DMS79 treated with DMSO at 0.1 percent for 48 hours (cell line): ENCODE measurements around the gene YY1.
A peak's percentile ranks its signal among the peaks of the same experiment; 100 is the strongest.
"Not testable (repeated sequence)": the region's sequence is repeated elsewhere in the genome, so short reads cannot be mapped to it uniquely, and the experiment has no call there.

Source experiments
- DNase-seq: peaks from one replicate; lab custom pipeline; 2025; lab: John Stamatoyannopoulos, UW

YY1 gene

GRCh38 chr14:100213956-100214769 is 24.8 kb upstream of the YY1 start:
- DNase-seq = peak; percentile 95

DNA sequence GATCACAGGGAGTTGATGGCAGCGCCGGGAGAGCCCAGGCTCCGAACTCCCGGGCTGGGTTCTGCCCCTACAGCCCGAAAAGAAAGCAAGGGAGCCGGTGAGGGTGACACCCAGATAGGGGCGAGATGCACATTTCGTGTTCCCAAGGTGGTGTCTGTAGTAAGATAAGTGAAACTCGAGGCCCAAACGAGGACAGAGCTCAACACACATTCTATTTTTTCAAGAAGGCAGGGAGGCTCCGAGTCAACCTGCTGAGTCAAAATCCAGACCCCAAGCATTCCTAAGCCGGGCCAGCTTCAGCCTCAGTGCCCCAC is 24.2 kb upstream of the YY1 start:
- DNase-seq = no peak

- no peak for DNase-seq
These were observed 23.5 kb upstream of the YY1 start for GRCh38 chr14:100215330-100215885.

DNA sequence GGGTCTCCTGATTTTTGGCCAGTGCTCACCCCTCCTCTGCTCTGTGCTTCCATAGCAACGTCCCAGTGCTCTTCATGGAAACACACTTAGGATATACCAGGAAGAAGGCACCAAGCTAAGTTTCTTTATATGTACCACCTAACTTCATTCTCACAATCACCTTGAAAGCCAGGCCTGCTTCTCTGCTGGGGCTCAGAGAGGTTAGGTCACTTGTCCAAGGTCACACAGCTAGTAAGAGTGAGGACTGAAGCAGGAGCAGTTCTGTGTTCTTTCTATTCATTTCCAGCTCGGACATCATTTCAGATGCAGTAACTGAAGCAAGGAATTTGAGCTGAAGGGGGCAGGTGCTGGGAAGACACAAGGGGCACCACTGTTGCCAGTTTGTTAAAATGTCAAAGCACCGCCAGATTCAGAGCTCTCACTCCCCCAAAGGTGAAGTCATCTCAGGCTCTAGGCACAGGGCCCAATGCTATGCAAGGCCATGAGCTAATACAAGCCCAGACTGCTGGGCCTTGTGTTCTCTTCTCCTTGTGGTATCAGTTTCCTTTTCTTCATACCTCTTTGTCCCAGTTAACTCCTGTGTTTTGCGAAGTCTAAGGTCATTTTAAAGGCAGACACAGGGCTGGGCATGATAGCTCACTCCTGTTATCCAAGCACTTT is 19.7 kb upstream of the YY1 start:
- no peak for DNase-seq

DNA sequence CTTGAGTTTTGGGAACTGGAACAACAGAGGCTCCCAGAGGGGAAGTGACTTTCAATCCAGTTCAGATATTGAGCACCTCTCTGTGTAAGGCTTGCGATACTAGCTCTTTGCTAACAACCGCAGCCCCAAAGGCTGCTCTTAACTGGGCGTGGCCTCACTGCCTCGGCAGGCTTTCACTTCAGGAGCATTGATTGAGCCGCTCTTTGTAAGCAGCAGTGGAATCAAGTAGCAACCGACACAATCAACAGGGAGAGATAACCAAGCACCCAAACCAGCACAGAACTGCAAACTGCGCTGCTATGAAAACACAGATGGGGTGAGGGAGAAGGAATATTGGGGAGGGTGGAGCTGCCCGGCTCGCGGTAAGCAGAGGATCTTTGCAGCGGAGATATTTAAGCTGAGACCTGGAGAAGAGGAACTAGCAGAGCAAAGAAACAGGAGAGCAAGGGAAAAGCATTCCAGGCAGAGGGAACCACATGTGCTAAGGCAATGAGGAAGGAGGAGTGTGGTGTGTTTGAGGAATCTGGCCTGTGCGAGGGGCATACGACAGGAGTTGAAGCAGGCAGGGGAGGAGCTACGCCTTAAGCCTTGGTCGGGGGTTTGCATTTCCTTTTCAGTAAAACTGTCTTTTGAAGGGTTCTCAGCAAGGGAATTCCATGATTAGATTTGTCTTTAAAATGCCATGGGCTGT is 17.3 kb upstream of the YY1 start:
- peak; percentile 81 for DNase-seq

DNA sequence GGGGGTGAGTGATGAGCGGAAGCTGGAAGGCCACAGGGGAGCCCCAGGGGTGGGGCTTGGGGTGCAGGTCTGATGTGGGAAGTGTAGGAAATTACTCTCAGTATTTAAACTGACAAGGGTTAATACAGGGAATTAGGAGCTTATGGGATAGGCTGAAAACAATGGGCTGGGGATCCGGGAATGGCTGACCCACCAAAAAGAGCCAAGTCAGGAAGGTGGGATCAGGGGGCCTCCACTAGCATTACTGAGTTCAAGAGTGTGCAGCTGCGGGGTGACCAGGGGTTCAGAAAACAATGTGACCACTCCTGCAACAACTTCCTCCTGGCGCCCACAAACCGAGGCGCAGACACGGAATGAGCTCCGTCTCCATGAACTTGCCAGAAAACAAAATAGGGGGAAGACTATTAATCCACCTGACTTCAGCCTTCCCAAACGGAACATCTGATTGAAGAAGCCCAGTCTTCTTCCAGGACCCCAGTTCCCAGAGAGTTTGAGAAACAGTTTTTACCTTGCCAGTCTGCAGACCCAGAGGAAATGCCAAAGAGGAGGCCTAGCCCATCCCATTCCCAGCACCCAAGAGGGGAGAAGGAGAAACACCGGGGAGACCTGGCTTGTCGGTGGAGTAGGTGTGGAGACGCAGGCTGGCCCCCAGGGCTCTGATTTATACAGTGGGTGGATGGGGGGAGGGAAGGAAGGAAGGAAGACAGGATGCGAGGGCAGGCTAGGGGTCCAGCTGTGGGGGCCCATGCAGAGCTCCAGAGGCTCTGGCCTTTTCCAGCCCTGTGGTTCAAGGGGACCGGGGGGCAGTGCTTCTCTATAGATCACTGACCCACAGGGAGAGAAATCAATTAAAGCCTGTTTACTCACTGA is 16.5 kb upstream of the YY1 start:
- DNase-seq = no peak

DNA sequence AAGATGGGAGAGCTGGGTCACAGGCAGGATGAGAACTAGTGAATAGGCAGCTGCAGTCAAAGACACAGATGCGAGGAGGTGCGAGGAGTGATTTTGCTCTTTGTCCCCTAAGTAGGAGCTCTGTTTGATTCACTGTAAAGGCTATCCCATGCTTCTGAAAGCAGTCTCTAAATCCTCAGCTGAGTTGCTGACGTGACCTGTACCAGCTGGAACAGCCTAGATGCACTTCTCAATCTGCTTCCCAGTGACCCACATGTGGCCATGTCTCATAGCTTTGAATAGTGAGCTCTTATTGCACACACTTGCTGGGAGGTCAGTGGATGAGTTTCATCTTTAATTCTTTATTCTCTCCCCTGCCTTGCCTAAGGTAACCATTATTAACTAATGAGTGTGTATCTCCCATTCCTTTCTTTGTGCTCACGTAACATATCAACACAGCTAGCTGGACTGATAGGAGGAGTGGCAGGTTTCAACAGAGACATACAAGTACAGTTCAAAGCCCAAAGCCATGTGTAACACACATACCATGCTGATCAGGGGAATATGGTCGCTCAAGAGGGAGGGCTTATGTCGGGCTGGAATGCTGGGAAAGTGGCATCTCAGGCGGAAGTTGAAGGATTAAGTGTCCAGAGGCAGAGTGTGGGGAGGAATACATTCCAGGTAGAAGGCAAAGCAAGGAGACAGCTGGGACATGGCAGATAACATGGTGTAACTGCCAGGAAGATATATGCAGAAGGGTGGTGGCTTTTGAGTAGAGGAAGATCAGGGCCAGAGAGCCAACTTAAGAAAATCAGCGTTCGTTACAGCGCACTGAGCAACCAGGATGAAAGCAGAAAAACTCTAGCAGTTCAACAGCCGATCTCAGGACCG is 15.4 kb upstream of the YY1 start:
- no peak for DNase-seq

DNA sequence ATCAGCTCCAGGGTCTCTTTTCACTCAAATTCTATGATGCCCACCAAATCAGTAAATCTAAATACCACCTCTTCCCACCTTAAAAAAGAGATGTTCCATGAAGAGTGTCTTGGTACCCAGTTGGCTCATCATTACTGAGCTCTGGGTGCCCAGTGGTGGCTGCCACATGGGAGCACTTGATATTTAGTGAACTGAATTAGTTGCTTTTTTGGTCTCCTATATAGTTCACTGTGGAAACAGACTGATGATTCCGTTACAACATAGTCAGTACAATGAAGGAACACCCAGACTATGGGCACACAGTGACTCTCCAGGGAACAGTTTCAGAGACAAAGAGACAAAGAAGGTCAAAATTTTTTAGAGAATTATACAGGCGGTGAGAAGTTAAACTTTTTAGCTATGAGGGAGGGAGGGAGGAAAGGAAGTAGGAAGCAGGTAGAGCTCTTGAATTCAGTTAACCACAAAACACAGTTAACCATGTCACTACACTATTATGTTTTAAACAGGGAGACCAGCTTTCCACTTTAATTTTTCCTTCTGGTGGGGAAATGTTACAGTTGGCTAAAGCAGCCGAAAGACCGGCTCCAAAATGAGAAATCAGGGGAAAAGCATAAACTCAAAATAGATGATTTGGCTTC is 14.6 kb upstream of the YY1 start:
- no peak for DNase-seq

DNA sequence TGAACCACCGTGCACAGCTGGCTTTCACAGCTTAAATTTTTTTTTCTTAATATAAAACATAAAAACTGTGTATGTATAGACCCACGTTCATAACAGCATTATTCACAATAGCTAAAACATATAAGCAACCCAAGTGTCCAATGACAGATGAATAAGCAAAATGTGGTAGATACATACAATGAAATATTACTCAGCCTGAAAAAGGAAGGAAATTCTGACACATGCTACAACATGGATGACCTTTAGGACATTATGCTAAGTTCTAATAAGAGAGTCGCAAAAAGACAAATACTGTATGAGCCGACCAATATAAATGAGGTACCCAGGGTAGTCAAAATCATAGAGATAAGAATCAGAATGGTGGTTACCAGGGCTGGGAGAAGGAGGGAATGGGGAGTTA is 13.8 kb upstream of the YY1 start:
- no peak for DNase-seq

GRCh38 chr14:100230361-100230760 is 8.6 kb upstream of the YY1 start:
- no peak for DNase-seq

GRCh38 chr14:100234511-100234910 is 4.4 kb upstream of the YY1 start:
- DNase-seq = no peak

- not testable (repeated sequence) for DNase-seq
These were observed 2.6 kb upstream of the YY1 start for GRCh38 chr14:100236271-100236818.

- no peak for DNase-seq
These were observed 2.1 kb upstream of the YY1 start for GRCh38 chr14:100236881-100237280.

GRCh38 chr14:100237735-100238418 is 1.1 kb upstream of the YY1 start:
- peak; percentile 58 for DNase-seq

- DNase-seq = no peak
These were observed 381 bp downstream of the YY1 start for GRCh38 chr14:100239211-100239839.

GRCh38 chr14:100239840-100240667 is 1.1 kb downstream of the YY1 start:
- peak; percentile 86 for DNase-seq

GRCh38 chr14:100240668-100241032 is 1.7 kb downstream of the YY1 start:
- no peak for DNase-seq

- DNase-seq = no peak
These were observed 2.3 kb downstream of the YY1 start for GRCh38 chr14:100241279-100241678.
